Hematopoietic multipotent progenitor cell treated with erythropoietin and hydrocortisone succinate and interleukin-3 and kit ligand, for 6 days (in vitro differentiated cells): ENCODE results near the gene TIMM10.

Experiments used
- DNase-seq: peaks from one replicate; pipeline ENCODE4 v3.0.0-alpha.2; 2015

TIMM10 gene

GRCh38 chr11:57502376-57502775 lies 28.2 kb downstream of the TIMM10 start:
- DNase-seq = no peak

- DNase-seq = no peak
Measured at GRCh38 chr11:57501953-57502352, 28.6 kb downstream of the TIMM10 start.

- no peak for DNase-seq
Measured at GRCh38 chr11:57500926-57501325, 29.6 kb downstream of the TIMM10 start.

GRCh38 chr11:57500515-57500914 lies 30.0 kb downstream of the TIMM10 start:
- no peak for DNase-seq

- DNase-seq = no peak
Measured at GRCh38 chr11:57499983-57500461, 30.5 kb downstream of the TIMM10 start.

GRCh38 chr11:57499413-57499982 lies 31.1 kb downstream of the TIMM10 start:
- DNase-seq = peak; percentile 94

GRCh38 chr11:57498540-57498939 lies 32.0 kb downstream of the TIMM10 start:
- DNase-seq = no peak

- no peak for DNase-seq
Measured at GRCh38 chr11:57497303-57498247, 33.0 kb downstream of the TIMM10 start.

GRCh38 chr11:57496109-57496820 lies 34.3 kb downstream of the TIMM10 start:
- no peak for DNase-seq

GRCh38 chr11:57493507-57494503 lies 36.7 kb downstream of the TIMM10 start:
- peak; percentile 54 for DNase-seq

GRCh38 chr11:57491371-57492061 lies 39.0 kb downstream of the TIMM10 start:
- peak; percentile 87 for DNase-seq

GRCh38 chr11:57490456-57491248 lies 39.9 kb downstream of the TIMM10 start:
- no peak for DNase-seq

GRCh38 chr11:57487920-57488659 lies 42.5 kb downstream of the TIMM10 start:
- no peak for DNase-seq

GRCh38 chr11:57487021-57487778 lies 43.4 kb downstream of the TIMM10 start:
- DNase-seq = no peak

GRCh38 chr11:57485217-57485990 lies 45.1 kb downstream of the TIMM10 start:
- DNase-seq = peak; percentile 68

GRCh38 chr11:57484141-57484710 lies 46.3 kb downstream of the TIMM10 start:
- DNase-seq = peak; percentile 70

- DNase-seq = no peak
Measured at GRCh38 chr11:57483562-57483918, 47.0 kb downstream of the TIMM10 start.
